ENCODE data around the gene ADGRA1.

Gene ADGRA1

DNA sequence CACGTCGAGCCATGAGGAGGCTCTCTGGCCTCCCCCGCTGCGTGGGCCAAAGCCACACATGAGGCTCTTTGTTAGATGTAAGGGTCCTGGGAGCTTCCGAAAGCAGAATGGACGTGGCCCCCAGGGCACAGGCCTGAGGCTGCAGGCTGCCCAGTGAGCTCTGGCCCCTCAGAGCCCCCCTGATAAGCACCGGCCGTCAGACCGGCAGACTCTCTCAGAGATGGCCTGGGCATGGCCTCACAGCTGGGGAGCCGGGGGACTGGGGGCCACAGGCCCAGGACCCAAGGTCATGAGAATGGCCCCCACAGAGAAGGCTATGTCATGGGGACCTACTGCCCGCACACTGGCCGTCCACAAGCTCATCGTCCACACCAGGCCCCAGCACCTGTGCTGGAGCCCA lies 31.7 kb upstream of the ADGRA1 start:
- WGBS: 91% methylated on average over 13 of the region's 13 CpGs

DNA sequence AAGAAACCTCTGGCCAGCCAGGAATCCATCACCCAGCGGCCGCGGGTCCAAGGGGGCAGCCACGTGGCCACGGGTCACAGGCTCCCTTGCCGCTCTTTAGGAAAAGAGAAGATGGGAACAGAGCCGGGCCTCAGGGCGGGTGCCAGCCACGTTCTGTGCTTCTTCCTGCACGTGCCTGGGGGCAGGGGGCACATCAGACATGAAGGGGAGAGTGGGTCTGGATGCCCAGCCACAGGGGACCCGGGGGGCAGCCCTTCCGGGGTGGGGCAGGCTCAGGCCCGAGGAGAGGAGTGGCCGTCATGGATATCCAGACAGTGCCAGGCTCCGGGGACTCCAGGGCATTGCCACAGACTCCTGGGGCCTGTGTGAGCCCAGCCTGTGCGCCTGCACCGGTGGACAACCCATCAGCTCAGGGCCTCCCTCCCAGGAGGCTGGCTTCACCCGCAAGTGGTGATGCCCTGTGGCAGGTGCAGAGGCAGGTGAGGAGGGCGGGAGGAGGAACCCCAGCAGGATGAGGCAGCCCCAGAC lies 31.0 kb upstream of the ADGRA1 start:
- Histone ChIP-seq H3K18ac (ENCODE audit: low read depth in 1 of 2, low read length in 2 of 2) (no peak overlapping the region), H2BK12ac (ENCODE audit: low read length in 2 of 2) (no peak overlapping the region), H2BK120ac (ENCODE audit: low read depth, low read length) (no peak overlapping the region), H3K4ac (ENCODE audit: low read depth in 1 of 2, low read length in 2 of 2) (no peak overlapping the region), H3K79me1 (replicated peaks; ENCODE audit: low read length, poor library complexity, severe bottlenecking) (no peaks in the 10 kb centered on the region), H3K27me3 (ENCODE audit: control insufficient read depth in 1 of 2, insufficient read depth in 1 of 2, low read length in 2 of 2) (peaks cover 0 to 16% of the 10 kb centered on the region in 2 experiments), H3K4me1 (ENCODE audit: control insufficient read depth, insufficient read depth, low read depth, low read length) (no peaks in the 10 kb centered on the region), H2AK5ac (ENCODE audit: low read length, severe bottlenecking) (no peak overlapping the region), H3K14ac (ENCODE audit: low read length in 2 of 2) (no peak overlapping the region), H2BK15ac (ENCODE audit: low read depth, poor library complexity, severe bottlenecking) (no peak overlapping the region), H4K8ac (ENCODE audit: low read length) (no peak overlapping the region), H3K4me2 (ENCODE audit: low read length, poor library complexity, severe bottlenecking) (no peak overlapping the region), H3K9me3 (ENCODE audit: control insufficient read depth, low read length) (peaks cover 16% of the 10 kb centered on the region), H4K91ac (ENCODE audit: low read length) (no peak overlapping the region), H3K9ac (ENCODE audit: low read length) (no peak overlapping the region), H3K36me3 (ENCODE audit: control insufficient read depth in 1 of 2, insufficient read depth in 2 of 2, low read depth in 1 of 2, low read length in 2 of 2) (no peaks in the 10 kb centered on the region), H3K23ac (ENCODE audit: low read length in 2 of 2) (no peak overlapping the region), H2AFZ (ENCODE audit: low read depth, low read length) (no peak overlapping the region), H2BK5ac (ENCODE audit: low read depth, low read length, poor library complexity, severe bottlenecking) (no peak overlapping the region), H3K4me3 (ENCODE audit: insufficient read depth in 1 of 2, low read depth in 1 of 2, low read length in 2 of 2) (no peak overlapping the region), H3K27ac (ENCODE audit: low read length, poor library complexity, severe bottlenecking) (no peak overlapping the region)
- DNase-seq: no peak
- WGBS: 86% methylated on average over 19 of the region's 19 CpGs

More for the DNA sequence above, 31.7 kb upstream of the ADGRA1 start:
- H3K36me3 ChIP-seq (ENCODE audit: control insufficient read depth in 1 of 2, insufficient read depth in 2 of 2, low read depth in 1 of 2, low read length in 2 of 2): no peaks in the 10 kb centered on the region
- no peaks in the 10 kb centered on the region for H3K79me1 ChIP-seq (replicated peaks; ENCODE audit: low read length, poor library complexity, severe bottlenecking)
- no peak overlapping the region for H2BK5ac ChIP-seq (ENCODE audit: low read depth, low read length, poor library complexity, severe bottlenecking)
- H3K4ac ChIP-seq (ENCODE audit: low read depth in 1 of 2, low read length in 2 of 2): no peak overlapping the region
- H4K91ac ChIP-seq (ENCODE audit: low read length): no peak overlapping the region
- no peak overlapping the region for H3K18ac ChIP-seq (ENCODE audit: low read depth in 1 of 2, low read length in 2 of 2)
- H3K9ac ChIP-seq (ENCODE audit: low read length): no peak overlapping the region
- H2BK12ac ChIP-seq (ENCODE audit: low read length in 2 of 2): no peak overlapping the region
- H3K9me3 ChIP-seq (ENCODE audit: control insufficient read depth, low read length): peaks cover 16% of the 10 kb centered on the region
- no peak overlapping the region for H2BK15ac ChIP-seq (ENCODE audit: low read depth, poor library complexity, severe bottlenecking)
- no peak overlapping the region for H3K27ac ChIP-seq (ENCODE audit: low read length, poor library complexity, severe bottlenecking)
- H4K8ac ChIP-seq (ENCODE audit: low read length): no peak overlapping the region
- H3K4me1 ChIP-seq (ENCODE audit: control insufficient read depth, insufficient read depth, low read depth, low read length): no peaks in the 10 kb centered on the region
- no peak overlapping the region for H3K23ac ChIP-seq (ENCODE audit: low read length in 2 of 2)
- no peak for DNase-seq
- H3K4me2 ChIP-seq (ENCODE audit: low read length, poor library complexity, severe bottlenecking): no peak overlapping the region
- H3K27me3 ChIP-seq (ENCODE audit: control insufficient read depth in 1 of 2, insufficient read depth in 1 of 2, low read length in 2 of 2): peaks cover 0 to 21% of the 10 kb centered on the region in 2 experiments
- no peak overlapping the region for H2AK5ac ChIP-seq (ENCODE audit: low read length, severe bottlenecking)
- H2AFZ ChIP-seq (ENCODE audit: low read depth, low read length): no peak overlapping the region
- no peak overlapping the region for H3K4me3 ChIP-seq (ENCODE audit: insufficient read depth in 1 of 2, low read depth in 1 of 2, low read length in 2 of 2)
- no peak overlapping the region for H2BK120ac ChIP-seq (ENCODE audit: low read depth, low read length)
- no peak overlapping the region for H3K14ac ChIP-seq (ENCODE audit: low read length in 2 of 2)

DNA sequence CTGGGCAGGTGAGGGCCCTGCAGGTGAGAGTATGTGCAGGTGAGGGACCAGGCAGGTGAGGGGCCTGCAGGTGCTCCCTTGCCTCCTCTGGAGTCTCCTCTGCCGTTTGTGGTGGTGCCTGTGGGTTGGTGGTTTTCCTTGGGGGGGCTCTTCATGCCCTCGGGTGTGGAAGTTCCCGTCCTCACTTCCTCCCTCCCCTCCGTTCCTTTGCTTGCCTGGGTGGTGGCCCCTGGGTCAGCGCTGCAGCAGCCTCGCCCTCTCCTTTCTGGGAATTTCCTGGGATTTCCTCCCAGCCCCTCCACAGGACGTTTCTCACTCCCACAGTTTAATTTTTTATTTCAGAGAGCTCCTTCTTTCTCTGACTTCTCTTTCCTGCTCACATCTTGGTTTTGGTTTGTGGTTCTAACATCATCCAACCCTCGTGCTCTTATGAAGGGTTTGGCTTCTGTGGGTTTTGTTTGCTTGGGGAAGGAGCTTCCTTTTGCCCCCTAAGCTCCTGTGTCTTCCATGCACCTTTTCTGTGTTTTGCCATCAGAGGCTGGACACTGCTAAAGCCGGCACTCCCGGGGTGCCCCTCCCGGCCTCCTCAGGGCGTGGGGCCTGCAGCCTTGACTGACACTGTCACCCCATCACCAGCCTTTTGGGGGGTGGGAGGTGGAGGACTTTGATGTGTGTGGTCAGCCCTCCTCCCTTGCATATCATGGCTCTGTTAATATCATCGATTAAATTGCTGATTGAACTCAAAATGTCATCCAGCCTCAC lies 29.2 kb upstream of the ADGRA1 start:
- H3K18ac ChIP-seq (ENCODE audit: low read depth in 1 of 2, low read length in 2 of 2): no peak overlapping the region
- no peak overlapping the region for H2BK12ac ChIP-seq (ENCODE audit: low read length in 2 of 2)
- no peak overlapping the region for H3K23ac ChIP-seq (ENCODE audit: low read length in 2 of 2)
- H2BK15ac ChIP-seq (ENCODE audit: low read depth, poor library complexity, severe bottlenecking): no peak overlapping the region
- H3K27me3 ChIP-seq (ENCODE audit: control insufficient read depth in 1 of 2, insufficient read depth in 1 of 2, low read length in 2 of 2): peaks cover 0 to 13% of the 10 kb centered on the region in 2 experiments
- no peak overlapping the region for H3K14ac ChIP-seq (ENCODE audit: low read length in 2 of 2)
- H3K4me1 ChIP-seq (ENCODE audit: control insufficient read depth, insufficient read depth, low read depth, low read length): no peaks in the 10 kb centered on the region
- H4K91ac ChIP-seq (ENCODE audit: low read length): no peak overlapping the region
- no peaks in the 10 kb centered on the region for H3K79me1 ChIP-seq (replicated peaks; ENCODE audit: low read length, poor library complexity, severe bottlenecking)
- no peak overlapping the region for H4K8ac ChIP-seq (ENCODE audit: low read length)
- no peak overlapping the region for H3K4me2 ChIP-seq (ENCODE audit: low read length, poor library complexity, severe bottlenecking)
- H2AFZ ChIP-seq (ENCODE audit: low read depth, low read length): no peak overlapping the region
- H3K9me3 ChIP-seq (ENCODE audit: control insufficient read depth, low read length): peaks cover 11% of the 10 kb centered on the region
- no peak overlapping the region for H3K4me3 ChIP-seq (ENCODE audit: insufficient read depth in 1 of 2, low read depth in 1 of 2, low read length in 2 of 2)
- H2BK120ac ChIP-seq (ENCODE audit: low read depth, low read length): no peak overlapping the region
- 55% methylated on average over 9 of the region's 13 CpGs for WGBS
- H3K9ac ChIP-seq (ENCODE audit: low read length): no peak overlapping the region
- no peak overlapping the region for H3K4ac ChIP-seq (ENCODE audit: low read depth in 1 of 2, low read length in 2 of 2)
- H3K27ac ChIP-seq (ENCODE audit: low read length, poor library complexity, severe bottlenecking): no peak overlapping the region
- DNase-seq: no peak
- no peak overlapping the region for H2BK5ac ChIP-seq (ENCODE audit: low read depth, low read length, poor library complexity, severe bottlenecking)
- no peak overlapping the region for H2AK5ac ChIP-seq (ENCODE audit: low read length, severe bottlenecking)
- no peaks in the 10 kb centered on the region for H3K36me3 ChIP-seq (ENCODE audit: control insufficient read depth in 1 of 2, insufficient read depth in 2 of 2, low read depth in 1 of 2, low read length in 2 of 2)

DNA sequence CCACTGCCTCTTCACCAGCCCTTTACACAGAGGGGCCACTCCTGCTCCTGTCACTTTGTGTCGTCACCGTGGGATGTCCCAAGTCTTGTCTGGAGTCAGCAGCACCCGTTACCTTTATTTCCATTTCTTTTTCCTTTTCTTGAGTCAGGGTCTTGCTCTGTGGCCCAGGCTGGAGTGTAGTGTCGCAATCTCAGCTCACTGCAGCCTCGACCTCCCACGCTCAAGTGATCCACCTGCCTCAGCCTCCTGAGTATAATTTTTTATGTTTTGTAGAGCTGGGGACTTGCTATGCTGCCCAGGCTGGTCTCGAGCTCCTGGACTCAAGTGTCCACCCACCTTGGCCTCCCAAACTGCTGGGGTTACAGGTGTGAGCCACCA lies 28.6 kb upstream of the ADGRA1 start:
- Histone ChIP-seq H4K91ac (ENCODE audit: low read length) (no peak overlapping the region), H2AFZ (ENCODE audit: low read depth, low read length) (no peak overlapping the region), H2AK5ac (ENCODE audit: low read length, severe bottlenecking) (no peak overlapping the region), H2BK12ac (ENCODE audit: low read length in 2 of 2) (no peak overlapping the region), H3K4me1 (ENCODE audit: control insufficient read depth, insufficient read depth, low read depth, low read length) (no peaks in the 10 kb centered on the region), H3K9me3 (ENCODE audit: control insufficient read depth, low read length) (peaks cover 9% of the 10 kb centered on the region), H2BK15ac (ENCODE audit: low read depth, poor library complexity, severe bottlenecking) (no peak overlapping the region), H2BK5ac (ENCODE audit: low read depth, low read length, poor library complexity, severe bottlenecking) (no peak overlapping the region), H3K4me2 (ENCODE audit: low read length, poor library complexity, severe bottlenecking) (no peak overlapping the region), H3K14ac (ENCODE audit: low read length in 2 of 2) (no peak overlapping the region), H3K27ac (ENCODE audit: low read length, poor library complexity, severe bottlenecking) (no peak overlapping the region), H3K18ac (ENCODE audit: low read depth in 1 of 2, low read length in 2 of 2) (no peak overlapping the region), H2BK120ac (ENCODE audit: low read depth, low read length) (no peak overlapping the region), H3K9ac (ENCODE audit: low read length) (no peak overlapping the region), H3K23ac (ENCODE audit: low read length in 2 of 2) (no peak overlapping the region), H4K8ac (ENCODE audit: low read length) (no peak overlapping the region), H3K79me1 (replicated peaks; ENCODE audit: low read length, poor library complexity, severe bottlenecking) (no peaks in the 10 kb centered on the region), H3K36me3 (ENCODE audit: control insufficient read depth in 1 of 2, insufficient read depth in 2 of 2, low read depth in 1 of 2, low read length in 2 of 2) (no peaks in the 10 kb centered on the region), H3K4me3 (ENCODE audit: insufficient read depth in 1 of 2, low read depth in 1 of 2, low read length in 2 of 2) (no peak overlapping the region), H3K27me3 (ENCODE audit: control insufficient read depth in 1 of 2, insufficient read depth in 1 of 2, low read length in 2 of 2) (peaks cover 0 to 11% of the 10 kb centered on the region in 2 experiments), H3K4ac (ENCODE audit: low read depth in 1 of 2, low read length in 2 of 2) (no peak overlapping the region)
- DNase-seq: no peak
- 85% methylated on average over 7 of the region's 7 CpGs for whole genome bisulfite sequencing

All from mesenchymal stem cell (in vitro differentiated cells and primary cell).